GM21529 (cell line): Measurements from ENCODE around the gene SLC26A5.
"Not testable (repeated sequence)": the region's sequence is repeated elsewhere in the genome, so short reads cannot be mapped to it uniquely, and the experiment has no call there.

Source experiments
- ATAC-seq: cut with Tn5 transposase; IDR thresholded peaks from one replicate; pipeline ENCODE4 v1.9.1; 2021; ENCODE audit not compliant: unreplicated experiment

Gene SLC26A5

GRCh38 chr7:103405789-103406613 is 40.0 kb downstream of the SLC26A5 start:
- not testable (repeated sequence) for ATAC-seq

- ATAC-seq, result not testable (repeated sequence)
These were observed 46.3 kb downstream of the SLC26A5 start for GRCh38 chr7:103399687-103400086.

DNA sequence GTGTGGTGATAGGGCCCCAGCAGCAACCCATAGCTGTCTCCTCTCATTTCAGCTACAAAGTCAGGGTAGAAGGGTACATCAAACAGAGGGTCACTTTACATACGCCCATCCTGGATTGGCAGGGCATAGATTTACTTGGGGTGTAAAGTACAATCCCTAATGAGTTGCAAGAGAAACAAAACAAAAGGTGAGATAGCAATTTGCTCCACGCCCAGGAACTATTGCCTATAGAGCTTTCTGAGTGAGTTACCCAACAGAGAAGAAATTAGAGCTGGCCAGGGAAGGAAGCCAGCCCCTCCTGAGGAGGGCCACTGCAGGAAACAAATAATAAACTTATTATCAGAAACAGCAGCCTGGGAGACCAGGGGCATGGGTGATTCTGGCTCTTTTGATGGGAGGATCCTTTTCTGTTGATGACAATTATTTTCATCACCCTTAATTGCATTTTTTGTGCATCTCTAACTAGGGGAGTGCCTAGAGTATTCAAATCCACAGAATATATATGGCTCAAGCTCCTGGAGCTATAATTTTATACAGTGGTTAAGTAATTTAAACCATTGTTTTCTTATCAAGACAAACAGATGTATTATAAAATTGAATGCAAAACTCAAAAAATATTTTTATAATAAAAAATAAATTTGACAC is 47.4 kb downstream of the SLC26A5 start:
- no peak for ATAC-seq

DNA sequence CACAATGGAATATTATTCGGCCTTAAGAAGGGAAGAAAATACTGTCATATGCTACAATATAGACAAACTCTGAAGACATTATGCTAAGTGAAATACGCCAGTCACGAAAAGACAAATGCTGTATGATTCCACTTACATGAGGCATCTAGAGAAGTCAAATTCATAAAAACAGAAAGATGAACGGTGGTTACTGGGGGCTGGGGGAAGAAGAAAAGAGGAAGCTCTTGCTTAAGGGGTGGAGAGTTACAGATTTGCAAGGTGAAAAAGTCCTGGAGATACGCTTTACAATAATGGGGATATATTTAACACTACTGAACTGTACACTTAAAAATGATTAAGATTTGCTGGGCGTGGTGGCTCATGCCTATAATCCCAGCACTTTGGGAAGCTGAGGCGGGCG is 49.5 kb downstream of the SLC26A5 start:
- no peak for ATAC-seq

DNA sequence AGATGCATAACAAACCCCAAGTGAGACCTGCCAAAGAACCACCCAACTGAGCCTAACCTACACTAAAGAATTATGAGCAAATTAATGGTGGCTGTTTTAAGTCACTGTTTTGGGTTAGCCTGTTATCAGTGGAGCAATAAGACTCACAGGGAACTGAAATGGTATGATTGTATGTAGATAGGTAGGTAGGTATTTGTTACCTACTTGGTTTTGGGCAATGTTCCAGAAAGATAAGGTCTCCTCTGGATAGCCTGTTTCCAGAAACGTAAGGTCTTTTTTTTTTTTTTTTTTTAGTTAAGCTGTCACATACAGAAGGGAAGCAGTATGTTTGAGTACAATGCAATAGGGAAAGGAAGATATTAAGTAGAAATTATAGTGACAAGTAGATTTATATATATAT is 50.9 kb downstream of the SLC26A5 start:
- ATAC-seq, result no peak

- no peak for ATAC-seq
These were observed 51.4 kb downstream of the SLC26A5 start for GRCh38 chr7:103394566-103394965.

GRCh38 chr7:103391976-103392375 is 54.0 kb downstream of the SLC26A5 start:
- ATAC-seq, result no peak

- ATAC-seq, result no peak
These were observed 54.9 kb downstream of the SLC26A5 start for GRCh38 chr7:103391150-103391549.

DNA sequence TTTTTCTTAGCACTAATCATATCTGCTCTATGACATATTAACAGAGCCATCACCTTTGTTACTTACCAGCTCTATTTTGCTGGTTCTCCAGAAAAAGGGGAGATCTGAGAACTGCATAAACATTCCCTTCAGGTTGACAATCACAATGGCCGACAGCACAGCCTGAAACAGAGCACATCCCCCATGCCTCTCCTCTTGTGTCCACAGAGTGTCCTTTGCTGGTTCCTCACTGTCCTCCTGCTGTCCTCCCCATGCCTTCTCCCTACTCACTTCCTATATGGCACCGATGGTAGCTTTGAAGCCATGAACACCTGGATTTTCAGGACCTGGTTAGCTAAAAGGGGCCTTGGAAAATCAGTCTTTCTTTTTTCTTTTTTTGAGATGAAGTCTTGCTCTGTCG is 56.7 kb downstream of the SLC26A5 start:
- no peak for ATAC-seq

- no peak for ATAC-seq
These were observed 57.4 kb downstream of the SLC26A5 start for GRCh38 chr7:103388469-103389140.

GRCh38 chr7:103387242-103387641 is 58.8 kb downstream of the SLC26A5 start:
- ATAC-seq, result no peak

- ATAC-seq, result no peak
These were observed 64.0 kb downstream of the SLC26A5 start for GRCh38 chr7:103382032-103382402.

GRCh38 chr7:103381280-103382031 is 64.6 kb downstream of the SLC26A5 start:
- no peak for ATAC-seq

DNA sequence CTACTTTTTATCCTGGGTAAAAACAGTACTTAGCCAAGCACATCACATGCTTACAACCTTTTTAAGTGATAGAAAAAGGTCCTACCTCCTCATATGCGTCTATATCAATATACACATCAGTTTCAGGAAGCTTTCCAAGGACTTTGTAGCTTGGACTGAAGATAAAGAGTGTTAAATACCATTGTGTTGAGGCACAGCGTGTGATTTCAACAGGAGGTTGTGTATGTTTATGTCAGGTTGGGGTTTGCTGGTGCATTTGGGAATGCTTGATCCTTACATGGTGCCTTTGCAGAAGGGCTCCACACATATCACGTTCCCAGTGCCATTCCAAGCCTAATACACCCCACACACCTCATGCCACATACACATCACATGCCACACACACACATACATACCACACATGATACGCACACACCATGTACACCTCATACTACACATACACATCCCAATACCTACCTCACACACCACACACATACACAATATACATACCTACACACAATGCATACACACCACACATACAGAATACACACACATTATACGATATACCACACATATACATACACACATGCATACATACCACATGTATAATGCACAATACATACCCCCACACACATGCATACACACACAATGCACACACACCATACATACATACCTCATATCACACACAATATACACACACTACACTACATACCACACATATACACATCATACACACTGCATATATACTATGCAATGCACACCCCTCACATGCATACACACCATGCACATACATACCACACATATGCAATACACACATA is 65.4 kb downstream of the SLC26A5 start:
- ATAC-seq, result no peak

DNA sequence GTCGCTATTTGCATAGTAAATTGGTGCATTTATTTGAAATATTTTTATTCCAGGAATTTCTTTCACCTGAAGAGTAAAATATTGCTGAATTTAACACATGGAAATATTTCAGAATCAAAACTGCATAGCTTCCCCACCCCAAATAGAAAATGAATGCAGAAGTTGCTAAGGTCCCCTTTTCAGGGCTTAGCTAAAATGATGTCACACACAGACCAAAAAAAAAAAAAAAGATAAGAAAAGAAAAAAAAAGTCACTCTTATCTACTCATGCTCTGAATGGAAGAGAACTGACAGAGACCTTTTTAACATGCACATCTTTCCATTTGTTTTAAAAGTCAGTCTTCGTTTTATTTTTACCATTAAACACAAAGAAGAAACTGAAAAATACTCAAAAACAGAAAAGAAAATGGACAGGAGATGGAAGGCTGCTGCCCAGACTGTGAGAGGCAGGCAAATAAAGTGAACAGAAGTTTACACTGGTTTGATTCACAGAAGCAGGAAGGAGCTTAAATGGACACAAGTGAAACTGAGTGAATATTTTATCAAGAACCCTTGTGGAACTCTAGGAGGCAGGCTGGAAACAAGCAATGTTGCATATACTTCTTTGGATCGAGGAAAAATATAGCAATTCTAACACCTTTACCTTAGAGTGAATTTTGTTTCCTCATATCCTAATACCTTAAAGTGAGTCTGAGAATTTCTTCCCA is 66.6 kb downstream of the SLC26A5 start:
- no peak for ATAC-seq

GRCh38 chr7:103373866-103374643 is 72.0 kb downstream of the SLC26A5 start:
- no peak for ATAC-seq

GRCh38 chr7:103369432-103369831 is 76.6 kb downstream of the SLC26A5 start:
- no peak for ATAC-seq

- ATAC-seq, result no peak
These were observed 96.2 kb downstream of the SLC26A5 start for GRCh38 chr7:103349805-103350204.

DNA sequence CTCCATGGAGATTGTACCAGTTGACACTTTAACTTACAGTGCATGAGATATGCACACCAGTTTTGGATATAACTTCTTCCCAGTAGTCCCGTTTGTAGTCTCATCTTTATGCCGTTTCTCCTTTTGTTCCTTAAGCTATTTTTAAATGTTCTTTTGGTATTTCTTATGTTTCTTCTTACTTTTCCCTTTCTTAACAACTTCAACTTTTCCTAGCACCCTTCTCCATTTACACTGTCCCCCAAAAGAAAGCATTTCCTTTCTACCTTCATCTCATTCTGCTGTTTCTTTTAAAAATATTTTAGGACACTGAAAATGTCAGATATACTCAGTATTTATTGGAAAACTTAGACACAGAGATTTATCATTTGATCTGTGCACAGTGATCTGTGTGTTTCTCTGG is 97.0 kb downstream of the SLC26A5 start:
- no peak for ATAC-seq
